Stimulated activated CD4-positive, alpha-beta T cell treated with anti-CD3 and anti-CD28 coated beads, Interleukin-15, amount 100 ng/mL, for 1 hour (primary cell): ENCODE results near the gene GOLPH3L.
"Not testable (repeated sequence)": the region's sequence is repeated elsewhere in the genome, so short reads cannot be mapped to it uniquely, and the experiment has no call there.

Experiments used
- DNase-seq, 2 donors: peaks; one replicate each; pipeline ENCODE4 v3.0.0-alpha.2; 2020; ENCODE audit warnings: low read depth in 1 of 2, low spot score in 1 of 2

Gene GOLPH3L

GRCh38 chr1:150696995-150697927 lies at the start of gene GOLPH3L:
TSS of gene GOLPH3L (minus strand) at chr1:150697154. CDS start at chr1:150694838, 2,316 bp downstream.
- DNase-seq = peak; percentile 62 to 76

DNA sequence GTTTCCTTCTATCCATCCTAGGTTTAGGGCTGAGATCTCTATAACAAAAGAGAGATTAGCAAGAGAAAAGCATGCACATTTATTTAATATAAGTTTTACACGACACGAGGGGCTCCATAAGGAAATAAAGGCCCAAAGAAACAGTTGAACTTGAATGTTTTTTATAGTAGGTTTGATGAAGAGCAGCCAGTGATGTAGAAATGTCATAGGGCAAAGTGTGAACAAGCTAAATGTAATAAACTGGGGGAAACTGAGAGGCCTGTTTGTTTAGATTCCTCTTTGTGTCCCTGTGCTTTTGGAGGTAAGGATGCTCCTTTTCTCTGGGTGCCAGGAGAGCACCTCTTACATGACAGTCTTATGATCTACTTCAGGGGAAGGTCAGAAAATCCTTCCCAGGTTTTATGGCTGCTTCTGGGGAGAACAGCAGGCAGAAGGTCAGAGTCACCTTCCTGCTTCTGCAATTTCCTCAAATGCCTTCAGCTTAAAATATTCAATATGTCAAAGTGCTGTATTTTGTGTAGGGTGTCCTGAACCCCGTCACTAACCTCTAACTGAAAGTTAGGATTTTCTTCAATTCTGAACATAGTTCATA lies 33.3 kb upstream of the GOLPH3L start:
- DNase-seq = no peak

DNA sequence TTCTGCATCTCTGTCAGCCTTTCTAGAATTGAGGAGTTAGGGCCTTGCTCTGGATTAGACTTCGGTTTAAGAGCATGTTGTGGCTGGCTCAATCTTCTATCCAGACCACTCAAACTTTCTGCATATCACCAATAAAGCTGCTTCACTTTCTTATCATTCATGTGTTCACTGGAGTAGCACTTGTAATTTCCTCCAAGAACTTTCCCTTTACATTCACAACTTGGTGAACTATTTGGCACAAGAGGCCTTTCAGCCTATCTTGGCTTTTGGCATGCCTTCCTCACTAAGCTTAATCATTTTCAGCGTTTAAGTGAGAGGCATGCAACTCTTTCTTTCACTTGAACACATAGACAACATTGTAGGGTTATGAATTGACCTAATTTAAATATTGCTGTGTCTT lies 27.4 kb upstream of the GOLPH3L start:
- DNase-seq = no peak

DNA sequence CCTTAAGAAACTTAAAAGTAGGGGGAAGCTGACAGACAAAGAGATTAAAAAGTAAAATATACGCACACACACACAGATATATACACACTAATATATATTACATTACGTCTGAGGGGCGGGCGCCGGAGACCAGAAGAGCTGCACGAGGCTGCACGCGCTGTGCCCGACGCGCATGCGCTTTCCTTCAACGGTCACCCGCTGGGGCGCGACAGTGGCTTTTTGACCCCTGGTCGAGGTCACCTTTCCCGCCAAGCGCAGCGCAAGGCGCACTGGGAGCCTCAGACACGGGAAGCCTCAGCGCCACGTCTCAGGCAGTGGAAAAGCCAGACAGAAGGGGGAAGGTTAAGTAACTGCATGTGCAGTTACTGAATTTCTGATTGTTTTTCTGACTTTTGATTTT lies 23.7 kb upstream of the GOLPH3L start, which contains the start of gene HORMAD1:
TSS of gene HORMAD1 (minus strand) at position 193 of the 400 bp plus-strand sequence. CDS start 1,390 bp downstream, outside the sequence.
- no peak for DNase-seq

DNA sequence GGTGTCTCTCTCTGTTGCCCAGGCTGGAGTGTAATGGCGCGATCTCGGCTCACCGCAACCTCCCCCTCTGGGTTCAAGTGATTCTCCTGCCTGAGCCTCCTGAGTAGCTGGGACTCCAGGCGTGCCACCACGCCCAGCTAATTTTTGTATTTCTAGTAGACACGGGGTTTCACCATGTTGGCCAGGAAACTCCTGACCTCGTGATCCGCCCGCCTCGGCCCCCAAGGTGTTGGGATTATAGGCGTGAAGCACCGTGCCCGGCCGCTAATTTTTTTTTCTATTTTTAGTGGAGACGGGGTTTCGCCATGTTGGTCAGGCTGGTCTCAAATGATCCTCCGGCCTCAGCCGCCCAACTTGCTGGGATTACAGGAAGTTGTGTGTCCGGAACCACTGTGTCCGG lies 23.1 kb upstream of the GOLPH3L start:
- no peak for DNase-seq

DNA sequence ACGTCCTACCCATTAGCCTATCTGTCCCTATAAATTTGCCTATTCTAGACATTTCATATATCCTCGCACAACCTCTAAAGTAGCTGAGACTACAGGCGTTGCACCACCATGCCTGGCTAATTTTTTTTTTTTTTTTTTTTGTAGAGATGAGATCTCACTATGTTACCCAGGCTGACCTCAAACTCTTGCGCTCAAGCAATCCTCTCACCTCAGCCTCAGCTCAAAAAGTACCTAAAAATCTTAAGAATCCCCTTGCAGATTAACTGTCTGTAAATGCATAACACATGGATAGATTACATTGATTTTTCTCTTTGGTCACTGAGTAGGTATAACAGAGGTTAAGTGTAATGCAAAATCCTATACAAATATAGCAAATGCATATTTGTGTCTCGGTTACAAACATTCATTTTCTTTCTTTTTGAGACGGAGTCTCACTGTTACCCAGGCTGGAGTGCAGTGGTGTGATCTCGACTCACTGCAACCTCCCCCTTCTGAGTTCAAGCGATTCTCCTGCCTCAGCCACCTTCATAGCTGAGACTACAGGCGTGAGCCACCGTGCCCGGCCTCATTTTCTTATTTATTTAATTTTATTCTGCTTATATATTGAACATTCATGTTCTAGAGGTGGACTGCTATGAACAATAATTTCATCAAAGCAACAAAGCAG lies 21.4 kb upstream of the GOLPH3L start:
- DNase-seq = no peak

DNA sequence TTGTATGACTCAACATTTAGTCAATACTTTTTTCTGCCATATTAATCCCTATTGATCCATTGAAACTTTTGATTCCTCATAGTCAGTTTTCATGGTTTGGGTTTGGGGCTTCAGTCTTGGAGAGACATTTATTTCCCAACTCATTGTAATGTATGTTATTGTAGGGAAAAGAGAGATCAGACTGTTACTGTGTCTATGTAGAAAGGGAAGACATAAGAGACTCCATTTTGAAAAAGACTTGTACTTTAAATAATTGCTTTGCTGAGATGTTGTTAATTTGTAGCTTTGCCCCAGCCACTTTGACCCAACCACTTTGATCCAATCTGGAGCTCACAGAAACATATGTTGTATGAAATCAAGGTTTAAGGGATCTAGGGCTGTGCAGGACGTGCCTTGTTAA lies 12.1 kb upstream of the GOLPH3L start:
- DNase-seq = not testable (repeated sequence)

DNA sequence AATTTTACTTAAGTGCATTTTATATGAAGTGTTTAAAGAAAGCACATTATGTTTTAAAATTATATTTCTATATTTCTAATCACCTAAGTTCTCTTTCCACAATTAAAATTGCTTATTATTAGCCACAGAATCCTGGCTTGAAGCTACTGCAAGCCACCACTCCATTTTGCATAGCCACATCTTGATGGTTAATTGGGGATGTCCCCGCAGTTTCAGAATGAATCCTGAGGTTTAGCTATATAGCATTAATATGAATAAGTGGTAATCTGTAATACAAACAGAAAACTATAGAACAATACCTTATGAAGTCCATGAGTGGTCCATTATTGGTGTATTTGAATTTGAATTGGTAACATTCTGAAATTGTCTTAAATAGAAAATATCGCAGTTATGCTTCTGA lies 11.6 kb upstream of the GOLPH3L start:
- no peak for DNase-seq

DNA sequence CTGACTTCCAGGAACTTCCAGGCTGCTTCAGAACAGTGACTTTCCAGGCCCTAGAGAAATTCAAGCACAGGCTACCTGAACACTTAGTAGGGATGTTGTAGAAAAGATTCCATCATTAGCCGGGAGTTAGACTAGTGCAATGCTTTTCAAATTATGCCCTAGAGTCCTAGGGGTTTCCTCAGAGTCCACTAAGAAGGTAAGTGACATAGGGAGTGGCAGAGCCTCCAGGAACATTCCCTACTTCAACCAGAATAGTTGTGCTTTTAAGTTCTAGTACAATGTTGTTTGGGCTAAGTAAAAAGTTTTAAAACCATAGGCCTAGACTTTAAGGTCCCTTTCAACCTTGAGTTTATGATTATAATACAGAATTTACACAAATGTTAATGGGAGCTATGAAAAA lies 9.1 kb upstream of the GOLPH3L start:
- no peak for DNase-seq

DNA sequence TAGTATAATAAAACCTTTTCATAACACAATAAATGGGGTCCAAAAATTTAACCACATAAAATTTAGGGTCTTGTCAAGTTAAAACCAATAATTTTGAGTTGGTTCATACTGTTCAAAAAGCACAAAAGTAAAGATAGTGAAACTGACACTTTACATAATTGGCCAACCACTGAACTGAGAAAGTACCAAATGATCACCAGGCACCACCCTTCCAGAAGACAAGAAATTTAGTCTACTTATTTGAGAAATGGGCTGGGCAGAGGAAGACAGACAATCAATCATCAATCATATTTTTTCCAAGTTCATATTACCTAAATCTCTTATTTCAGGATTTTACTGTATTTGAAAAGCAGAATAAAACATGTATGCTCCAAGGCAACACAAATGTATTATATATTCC lies 6.5 kb upstream of the GOLPH3L start:
- no peak for DNase-seq

DNA sequence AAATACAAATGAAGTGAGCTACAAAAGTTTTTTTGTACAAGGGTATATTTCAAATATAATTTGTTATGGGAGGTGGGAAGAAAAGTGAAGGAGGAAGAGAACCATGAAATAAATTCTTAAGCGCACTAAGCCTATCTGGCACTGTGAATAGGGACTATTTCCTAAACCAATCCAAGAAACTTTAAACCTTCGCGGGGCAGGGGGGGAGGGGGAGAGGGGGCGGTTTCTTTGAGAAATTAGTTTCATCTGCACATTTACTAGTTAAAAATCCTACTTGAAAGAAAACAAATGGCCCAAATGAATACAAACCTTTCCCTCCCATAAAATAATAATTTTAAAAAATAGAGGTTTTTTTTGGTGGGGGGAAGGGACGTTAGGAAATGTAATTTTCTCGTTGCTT lies 364 bp downstream of the GOLPH3L start:
- no peak for DNase-seq

- DNase-seq = no peak
These were observed 792 bp downstream of the GOLPH3L start for GRCh38 chr1:150696162-150696561.

DNA sequence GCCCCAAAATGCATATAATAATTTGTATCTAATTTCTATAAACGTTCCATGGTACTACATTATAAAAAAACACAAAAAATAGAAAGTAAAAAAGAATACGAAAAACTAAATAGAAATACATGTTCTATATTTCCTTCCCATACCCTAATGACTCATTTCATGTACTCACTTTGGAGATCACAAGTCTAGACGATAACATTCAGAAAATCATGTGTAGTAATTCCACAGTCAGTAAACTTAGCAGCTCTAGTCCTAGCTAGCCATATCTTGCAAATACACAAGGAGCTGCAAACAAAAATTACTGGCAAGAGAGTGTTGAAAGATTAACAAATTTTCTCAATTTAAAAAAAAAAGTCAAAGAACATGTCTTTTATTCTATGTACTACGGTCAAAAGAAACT lies 1.4 kb downstream of the GOLPH3L start:
- no peak for DNase-seq

DNA sequence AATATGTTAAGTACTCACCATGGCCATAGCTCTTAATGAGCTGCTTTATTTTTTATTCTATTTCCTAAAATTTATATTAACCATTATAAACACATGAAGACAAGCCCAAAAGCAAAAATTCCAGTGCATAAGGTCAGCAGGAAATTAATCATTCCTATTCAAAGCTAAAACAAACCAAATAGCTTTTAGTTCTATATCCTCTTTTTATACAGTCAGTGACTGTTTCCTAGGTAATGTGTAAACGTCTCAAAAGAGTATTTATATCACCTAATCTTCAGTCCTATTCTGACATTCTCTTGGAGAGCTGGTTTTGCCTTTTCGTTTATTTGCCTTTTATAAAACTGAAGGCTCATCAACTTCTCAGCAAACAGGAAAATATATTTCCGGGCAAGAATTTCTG lies 4.2 kb downstream of the GOLPH3L start:
- no peak for DNase-seq

- no peak for DNase-seq
These were observed 8.2 kb downstream of the GOLPH3L start for GRCh38 chr1:150688763-150689162.

- no peak for DNase-seq
These were observed 10.7 kb downstream of the GOLPH3L start for GRCh38 chr1:150686275-150686674.

GRCh38 chr1:150683914-150684313 lies 13.0 kb downstream of the GOLPH3L start:
- DNase-seq = no peak

GRCh38 chr1:150678988-150679387 lies 18.0 kb downstream of the GOLPH3L start:
- DNase-seq = no peak

GRCh38 chr1:150674881-150675280 lies 22.1 kb downstream of the GOLPH3L start:
- DNase-seq = no peak

DNA sequence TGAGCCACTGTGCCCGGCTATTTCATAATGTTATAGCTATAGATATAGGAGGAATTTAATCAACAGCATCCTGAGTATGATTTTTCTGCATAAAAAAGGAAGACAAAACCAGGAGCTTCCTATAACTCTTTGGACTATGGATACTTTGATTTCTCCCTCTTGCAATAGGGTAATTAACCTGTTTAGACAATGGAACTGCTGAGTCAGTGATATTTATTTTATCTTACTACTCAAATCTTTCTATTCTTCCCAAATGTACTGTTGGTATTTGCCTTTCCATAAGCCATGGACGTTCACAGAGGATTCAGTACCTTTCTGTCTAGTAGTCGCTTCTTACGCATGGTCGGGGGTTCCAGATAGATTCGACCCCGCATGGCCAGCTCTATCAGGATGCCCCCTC lies 33.6 kb downstream of the GOLPH3L start:
- no peak for DNase-seq

DNA sequence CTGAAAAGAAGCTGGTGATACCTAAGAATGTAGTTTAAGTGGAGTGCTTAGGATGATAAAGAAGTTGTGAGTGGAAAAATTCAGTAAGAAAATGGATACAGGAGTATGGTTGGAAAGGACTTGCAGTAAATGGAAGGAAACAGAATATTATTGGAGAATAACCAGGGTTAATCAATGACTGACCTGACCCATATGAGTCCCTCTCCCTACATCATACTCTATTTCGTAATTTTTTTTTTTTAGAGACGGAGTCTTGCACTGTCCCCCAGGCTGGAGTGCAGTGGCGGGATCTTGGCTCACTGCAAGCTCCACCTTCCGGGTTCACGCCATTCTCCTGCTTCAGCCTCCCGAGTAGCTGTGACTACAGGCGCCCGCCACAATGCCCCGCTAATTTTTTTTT lies 34.1 kb downstream of the GOLPH3L start:
- no peak for DNase-seq

- no peak for DNase-seq
These were observed 35.8 kb downstream of the GOLPH3L start for GRCh38 chr1:150661156-150661555.
